Liver (tissue), 3 donors: Measurements from ENCODE around the gene OR5L2.

Experiments used
- FOXA1 ChIP-seq: IDR thresholded peaks from 2 replicates; pipeline ENCODE4 v1.6.1; 2016; ENCODE audit warnings: antibody characterized with exemption
- GABPA ChIP-seq, 2 donors: IDR thresholded peaks in 1 of 2; conservative IDR thresholded peaks in 1 of 2; 2 replicates each; pipeline ENCODE4 v1.6.1; 2016; ENCODE audit warnings: antibody characterized with exemption in 2 of 2, mild to moderate bottlenecking in 1 of 2, moderate library complexity in 1 of 2
- HNF4G ChIP-seq: IDR thresholded peaks from 2 replicates; pipeline ENCODE4 v1.6.1; 2016; ENCODE audit warnings: antibody characterized with exemption
- JUND ChIP-seq, 2 donors: IDR thresholded peaks; 2 replicates each; pipeline ENCODE4 v1.6.1; 2016; ENCODE audit warnings: antibody characterized with exemption in 2 of 2
- RAD21 ChIP-seq, 2 donors: IDR thresholded peaks; 2 replicates each; pipeline ENCODE4 v1.6.1; 2016; ENCODE audit warnings: antibody characterized with exemption in 2 of 2, mild to moderate bottlenecking in 2 of 2
- RXRA ChIP-seq, 2 donors: IDR thresholded peaks; 2 replicates each; pipeline ENCODE4 v1.6.1; 2017 to 2018; ENCODE audit warnings: antibody characterized with exemption in 2 of 2, mild to moderate bottlenecking in 1 of 2
- SP1 ChIP-seq: IDR thresholded peaks from 2 replicates; pipeline ENCODE4 v1.6.1; 2018; ENCODE audit warnings: antibody characterized with exemption, mild to moderate bottlenecking
- TAF1 ChIP-seq: conservative IDR thresholded peaks from 2 replicates; pipeline ENCODE4 v1.6.1; 2016; ENCODE audit warnings: antibody characterized with exemption, mild to moderate bottlenecking
- YY1 ChIP-seq: IDR thresholded peaks from 2 replicates; pipeline ENCODE4 v1.6.1; 2016; ENCODE audit warnings: antibody characterized with exemption, mild to moderate bottlenecking
- TF ChIP-seq, protein P1 (sequence below): fragments of 150-350 bp; IDR thresholded peaks from 2 replicates; pipeline ENCODE4 v1.5.1; 2017; ENCODE audit warnings: improper control_type of control experiment, low read depth, low read length; ENCODE audit not compliant: missing input control
- TF ChIP-seq, protein P2 (sequence below): IDR thresholded peaks from 2 replicates; pipeline ENCODE4 v1.6.1; 2016; ENCODE audit warnings: antibody characterized with exemption, mild to moderate bottlenecking
- TF ChIP-seq, protein P3 (sequence below): IDR thresholded peaks from 2 replicates; pipeline ENCODE4 v1.6.1; 2016; ENCODE audit warnings: antibody characterized with exemption
- TF ChIP-seq, protein P4 (sequence below): IDR thresholded peaks from 2 replicates; pipeline ENCODE4 v1.6.1; 2016; ENCODE audit warnings: antibody characterized with exemption
- TF ChIP-seq, protein P5 (sequence below): IDR thresholded peaks from 2 replicates; pipeline ENCODE4 v1.6.1; 2016; ENCODE audit warnings: antibody characterized with exemption
- donor health status: healthy.
- donor health status: healthy.

DNA sequence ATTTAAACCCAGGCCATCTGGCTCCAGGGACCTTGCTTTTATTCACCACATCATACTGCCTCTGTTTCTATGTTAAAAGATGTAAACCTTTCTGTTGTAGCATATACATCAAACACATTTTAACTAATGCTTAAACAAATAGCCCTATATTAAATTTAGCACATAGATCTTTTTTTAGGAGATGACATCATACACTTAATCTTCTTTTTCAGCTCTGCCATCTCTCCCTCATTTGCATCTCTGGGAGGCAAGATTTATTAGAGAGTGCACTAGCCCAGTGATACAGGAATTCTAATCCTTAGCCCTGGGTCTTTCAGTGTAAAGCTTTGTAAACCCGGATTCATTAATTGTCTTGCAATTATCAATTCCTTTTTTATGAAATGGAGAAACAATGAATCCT is 25.1 kb downstream of the OR5L2 start:
- TF ChIP-seq RAD21 (IDR thresholded peaks at IDR 0.05), result no peak
- TF ChIP-seq, protein P1, sequence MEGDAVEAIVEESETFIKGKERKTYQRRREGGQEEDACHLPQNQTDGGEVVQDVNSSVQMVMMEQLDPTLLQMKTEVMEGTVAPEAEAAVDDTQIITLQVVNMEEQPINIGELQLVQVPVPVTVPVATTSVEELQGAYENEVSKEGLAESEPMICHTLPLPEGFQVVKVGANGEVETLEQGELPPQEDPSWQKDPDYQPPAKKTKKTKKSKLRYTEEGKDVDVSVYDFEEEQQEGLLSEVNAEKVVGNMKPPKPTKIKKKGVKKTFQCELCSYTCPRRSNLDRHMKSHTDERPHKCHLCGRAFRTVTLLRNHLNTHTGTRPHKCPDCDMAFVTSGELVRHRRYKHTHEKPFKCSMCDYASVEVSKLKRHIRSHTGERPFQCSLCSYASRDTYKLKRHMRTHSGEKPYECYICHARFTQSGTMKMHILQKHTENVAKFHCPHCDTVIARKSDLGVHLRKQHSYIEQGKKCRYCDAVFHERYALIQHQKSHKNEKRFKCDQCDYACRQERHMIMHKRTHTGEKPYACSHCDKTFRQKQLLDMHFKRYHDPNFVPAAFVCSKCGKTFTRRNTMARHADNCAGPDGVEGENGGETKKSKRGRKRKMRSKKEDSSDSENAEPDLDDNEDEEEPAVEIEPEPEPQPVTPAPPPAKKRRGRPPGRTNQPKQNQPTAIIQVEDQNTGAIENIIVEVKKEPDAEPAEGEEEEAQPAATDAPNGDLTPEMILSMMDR, result no peak
- TF ChIP-seq, protein P2, sequence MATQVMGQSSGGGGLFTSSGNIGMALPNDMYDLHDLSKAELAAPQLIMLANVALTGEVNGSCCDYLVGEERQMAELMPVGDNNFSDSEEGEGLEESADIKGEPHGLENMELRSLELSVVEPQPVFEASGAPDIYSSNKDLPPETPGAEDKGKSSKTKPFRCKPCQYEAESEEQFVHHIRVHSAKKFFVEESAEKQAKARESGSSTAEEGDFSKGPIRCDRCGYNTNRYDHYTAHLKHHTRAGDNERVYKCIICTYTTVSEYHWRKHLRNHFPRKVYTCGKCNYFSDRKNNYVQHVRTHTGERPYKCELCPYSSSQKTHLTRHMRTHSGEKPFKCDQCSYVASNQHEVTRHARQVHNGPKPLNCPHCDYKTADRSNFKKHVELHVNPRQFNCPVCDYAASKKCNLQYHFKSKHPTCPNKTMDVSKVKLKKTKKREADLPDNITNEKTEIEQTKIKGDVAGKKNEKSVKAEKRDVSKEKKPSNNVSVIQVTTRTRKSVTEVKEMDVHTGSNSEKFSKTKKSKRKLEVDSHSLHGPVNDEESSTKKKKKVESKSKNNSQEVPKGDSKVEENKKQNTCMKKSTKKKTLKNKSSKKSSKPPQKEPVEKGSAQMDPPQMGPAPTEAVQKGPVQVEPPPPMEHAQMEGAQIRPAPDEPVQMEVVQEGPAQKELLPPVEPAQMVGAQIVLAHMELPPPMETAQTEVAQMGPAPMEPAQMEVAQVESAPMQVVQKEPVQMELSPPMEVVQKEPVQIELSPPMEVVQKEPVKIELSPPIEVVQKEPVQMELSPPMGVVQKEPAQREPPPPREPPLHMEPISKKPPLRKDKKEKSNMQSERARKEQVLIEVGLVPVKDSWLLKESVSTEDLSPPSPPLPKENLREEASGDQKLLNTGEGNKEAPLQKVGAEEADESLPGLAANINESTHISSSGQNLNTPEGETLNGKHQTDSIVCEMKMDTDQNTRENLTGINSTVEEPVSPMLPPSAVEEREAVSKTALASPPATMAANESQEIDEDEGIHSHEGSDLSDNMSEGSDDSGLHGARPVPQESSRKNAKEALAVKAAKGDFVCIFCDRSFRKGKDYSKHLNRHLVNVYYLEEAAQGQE, result no peak
- TF ChIP-seq YY1, result no peak
- TF ChIP-seq TAF1, result no peak
- no peak for TF ChIP-seq FOXA1
- no peak for TF ChIP-seq JUND (IDR thresholded peaks at IDR 0.05)
- TF ChIP-seq, protein P3, sequence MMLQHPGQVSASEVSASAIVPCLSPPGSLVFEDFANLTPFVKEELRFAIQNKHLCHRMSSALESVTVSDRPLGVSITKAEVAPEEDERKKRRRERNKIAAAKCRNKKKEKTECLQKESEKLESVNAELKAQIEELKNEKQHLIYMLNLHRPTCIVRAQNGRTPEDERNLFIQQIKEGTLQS, result no peak
- TF ChIP-seq, protein P4, sequence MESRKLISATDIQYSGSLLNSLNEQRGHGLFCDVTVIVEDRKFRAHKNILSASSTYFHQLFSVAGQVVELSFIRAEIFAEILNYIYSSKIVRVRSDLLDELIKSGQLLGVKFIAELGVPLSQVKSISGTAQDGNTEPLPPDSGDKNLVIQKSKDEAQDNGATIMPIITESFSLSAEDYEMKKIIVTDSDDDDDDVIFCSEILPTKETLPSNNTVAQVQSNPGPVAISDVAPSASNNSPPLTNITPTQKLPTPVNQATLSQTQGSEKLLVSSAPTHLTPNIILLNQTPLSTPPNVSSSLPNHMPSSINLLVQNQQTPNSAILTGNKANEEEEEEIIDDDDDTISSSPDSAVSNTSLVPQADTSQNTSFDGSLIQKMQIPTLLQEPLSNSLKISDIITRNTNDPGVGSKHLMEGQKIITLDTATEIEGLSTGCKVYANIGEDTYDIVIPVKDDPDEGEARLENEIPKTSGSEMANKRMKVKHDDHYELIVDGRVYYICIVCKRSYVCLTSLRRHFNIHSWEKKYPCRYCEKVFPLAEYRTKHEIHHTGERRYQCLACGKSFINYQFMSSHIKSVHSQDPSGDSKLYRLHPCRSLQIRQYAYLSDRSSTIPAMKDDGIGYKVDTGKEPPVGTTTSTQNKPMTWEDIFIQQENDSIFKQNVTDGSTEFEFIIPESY, result no peak
- TF ChIP-seq, protein P5, sequence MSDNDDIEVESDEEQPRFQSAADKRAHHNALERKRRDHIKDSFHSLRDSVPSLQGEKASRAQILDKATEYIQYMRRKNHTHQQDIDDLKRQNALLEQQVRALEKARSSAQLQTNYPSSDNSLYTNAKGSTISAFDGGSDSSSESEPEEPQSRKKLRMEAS, result no peak
- TF ChIP-seq GABPA (IDR thresholded peaks at IDR 0.05 in 1 of 2, conservative IDR thresholded peaks at IDR 0.05 in 1 of 2), result no peak
- no peak for TF ChIP-seq HNF4G
- TF ChIP-seq SP1, result no peak
- no peak for TF ChIP-seq RXRA (IDR thresholded peaks at IDR 0.05)
